MM.1S (cell line): ENCODE results near the gene SEPTIN5.
A peak's percentile ranks its signal among the peaks of the same experiment; 100 is the strongest.
"Not testable (repeated sequence)": the region's sequence is repeated elsewhere in the genome, so short reads cannot be mapped to it uniquely, and the experiment has no call there.

Source experiments
- DNase-seq: peaks from one replicate; pipeline ENCODE4 v3.0.0-alpha.2; 2015
- H2AFZ ChIP-seq: fragments of 300-600 bp; sonication (generic); 2 replicates; pipeline ENCODE4 v1.6.0; 2016; ENCODE audit warnings: antibody characterized with exemption, low read length
- H3F3A ChIP-seq: fragments of 300-600 bp; sonication (generic); 2 replicates; pipeline ENCODE4 v1.6.1; 2016; ENCODE audit warnings: mild to moderate bottlenecking, antibody characterized with exemption, low read length, moderate library complexity, mixed read lengths; ENCODE audit not compliant: insufficient read depth
- H3K27ac ChIP-seq: fragments of 300-600 bp; sonication (generic); 2 replicates; pipeline ENCODE4 v1.5.1; 2016; ENCODE audit warnings: mild to moderate bottlenecking, low read length
- H3K27me3 ChIP-seq: fragments of 300-600 bp; sonication (generic); replicated peaks from 2 replicates; pipeline ENCODE4 v1.6.0; 2016; ENCODE audit warnings: low read length; ENCODE audit not compliant: insufficient read depth
- H3K36me3 ChIP-seq: fragments of 300-600 bp; sonication (generic); replicated peaks from 2 replicates; pipeline ENCODE4 v1.6.1; 2016; ENCODE audit warnings: mild to moderate bottlenecking, low read length, mixed read lengths; ENCODE audit not compliant: insufficient read depth
- H3K4me1 ChIP-seq: fragments of 300-600 bp; sonication (generic); 2 replicates; pipeline ENCODE4 v1.6.1; 2016; ENCODE audit warnings: low read length, mixed read lengths
- H3K4me2 ChIP-seq: fragments of 300-600 bp; sonication (generic); 2 replicates; pipeline ENCODE4 v1.6.0; 2016; ENCODE audit warnings: low read depth, low read length
- H3K4me3 ChIP-seq: fragments of 300-600 bp; sonication (generic); 2 replicates; pipeline ENCODE4 v1.5.1; 2016; ENCODE audit warnings: low read length, mixed read lengths
- H3K79me2 ChIP-seq: fragments of 300-600 bp; sonication (generic); 2 replicates; pipeline ENCODE4 v1.6.1; 2016; ENCODE audit warnings: mixed run types, low read length, mixed read lengths
- H3K9ac ChIP-seq: fragments of 300-600 bp; sonication (generic); 2 replicates; pipeline ENCODE4 v1.6.1; 2016; ENCODE audit warnings: low read length, mixed read lengths
- H3K9me2 ChIP-seq: fragments of 300-600 bp; sonication (generic); replicated peaks from 2 replicates; pipeline ENCODE4 v1.6.1; 2016; ENCODE audit warnings: mild to moderate bottlenecking, low read length, mixed read lengths; ENCODE audit not compliant: insufficient read depth
- H3K9me3 ChIP-seq: fragments of 300-600 bp; sonication (generic); replicated peaks from 2 replicates; pipeline ENCODE4 v1.6.1; 2016; ENCODE audit warnings: mild to moderate bottlenecking, low read length, mixed read lengths; ENCODE audit not compliant: insufficient read depth
- H4K20me1 ChIP-seq: fragments of 300-600 bp; sonication (generic); 2 replicates; pipeline ENCODE4 v1.6.1; 2016; ENCODE audit warnings: mild to moderate bottlenecking, low read length, moderate library complexity, mixed read lengths; ENCODE audit not compliant: insufficient read depth
- EZH2 ChIP-seq: fragments of 300-600 bp; sonication (generic); optimal IDR thresholded peaks from 2 replicates; pipeline ENCODE3; 2017; ENCODE audit warnings: low read depth, mild to moderate bottlenecking, antibody characterized with exemption, low read length, mixed read lengths
- EZH2phosphoT487 ChIP-seq: fragments of 300-600 bp; sonication (generic); IDR thresholded peaks from 2 replicates; pipeline ENCODE4 v1.6.1; 2018; ENCODE audit warnings: antibody characterized with exemption, low read length
- TF ChIP-seq, protein P1 (sequence below): fragments of 300-600 bp; sonication (generic); IDR thresholded peaks from 2 replicates; pipeline ENCODE4 v1.5.1; 2016; ENCODE audit warnings: antibody characterized with exemption, low read length, mixed read lengths

Gene SEPTIN5

DNA sequence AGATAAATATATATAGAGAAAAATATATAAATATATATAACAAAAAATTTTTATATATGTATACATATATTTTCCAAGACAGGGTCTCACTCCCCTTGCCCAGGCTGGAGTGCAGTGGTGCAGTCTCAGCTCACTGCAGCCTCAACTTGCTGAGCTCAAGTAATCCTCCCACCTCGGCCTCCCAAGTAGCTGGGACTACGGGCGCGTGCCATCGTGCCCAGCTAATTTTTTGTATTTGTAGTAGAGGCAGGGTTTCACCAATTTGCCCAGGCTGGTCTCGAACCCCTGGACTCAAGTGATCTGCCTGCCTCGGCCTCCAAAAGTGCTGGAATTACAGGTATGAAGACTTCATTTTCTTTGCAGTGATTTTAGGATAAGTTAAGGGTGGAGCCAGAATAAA is 38.9 kb upstream of the SEPTIN5 start:
- TF ChIP-seq, protein P1, sequence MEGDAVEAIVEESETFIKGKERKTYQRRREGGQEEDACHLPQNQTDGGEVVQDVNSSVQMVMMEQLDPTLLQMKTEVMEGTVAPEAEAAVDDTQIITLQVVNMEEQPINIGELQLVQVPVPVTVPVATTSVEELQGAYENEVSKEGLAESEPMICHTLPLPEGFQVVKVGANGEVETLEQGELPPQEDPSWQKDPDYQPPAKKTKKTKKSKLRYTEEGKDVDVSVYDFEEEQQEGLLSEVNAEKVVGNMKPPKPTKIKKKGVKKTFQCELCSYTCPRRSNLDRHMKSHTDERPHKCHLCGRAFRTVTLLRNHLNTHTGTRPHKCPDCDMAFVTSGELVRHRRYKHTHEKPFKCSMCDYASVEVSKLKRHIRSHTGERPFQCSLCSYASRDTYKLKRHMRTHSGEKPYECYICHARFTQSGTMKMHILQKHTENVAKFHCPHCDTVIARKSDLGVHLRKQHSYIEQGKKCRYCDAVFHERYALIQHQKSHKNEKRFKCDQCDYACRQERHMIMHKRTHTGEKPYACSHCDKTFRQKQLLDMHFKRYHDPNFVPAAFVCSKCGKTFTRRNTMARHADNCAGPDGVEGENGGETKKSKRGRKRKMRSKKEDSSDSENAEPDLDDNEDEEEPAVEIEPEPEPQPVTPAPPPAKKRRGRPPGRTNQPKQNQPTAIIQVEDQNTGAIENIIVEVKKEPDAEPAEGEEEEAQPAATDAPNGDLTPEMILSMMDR = no peak
- TF ChIP-seq EZH2 (no peak), EZH2phosphoT487 (no peak)
- no peak overlapping the region for H2AFZ ChIP-seq
- H3K27me3 ChIP-seq = peaks cover 25% of the 10 kb centered on the region
- no peak overlapping the region for H3K4me3 ChIP-seq
- H3K9ac ChIP-seq = no peak overlapping the region
- H3K36me3 ChIP-seq = no peaks in the 10 kb centered on the region
- H3F3A ChIP-seq = no peaks in the 10 kb centered on the region
- no peak overlapping the region for H3K27ac ChIP-seq
- no peaks in the 10 kb centered on the region for H3K4me1 ChIP-seq
- no peaks in the 10 kb centered on the region for H3K9me3 ChIP-seq
- no peak for DNase-seq
- no peak overlapping the region for H3K4me2 ChIP-seq
- no peaks in the 10 kb centered on the region for H4K20me1 ChIP-seq
- no peaks in the 10 kb centered on the region for H3K9me2 ChIP-seq
- H3K79me2 ChIP-seq = no peaks in the 10 kb centered on the region

DNA sequence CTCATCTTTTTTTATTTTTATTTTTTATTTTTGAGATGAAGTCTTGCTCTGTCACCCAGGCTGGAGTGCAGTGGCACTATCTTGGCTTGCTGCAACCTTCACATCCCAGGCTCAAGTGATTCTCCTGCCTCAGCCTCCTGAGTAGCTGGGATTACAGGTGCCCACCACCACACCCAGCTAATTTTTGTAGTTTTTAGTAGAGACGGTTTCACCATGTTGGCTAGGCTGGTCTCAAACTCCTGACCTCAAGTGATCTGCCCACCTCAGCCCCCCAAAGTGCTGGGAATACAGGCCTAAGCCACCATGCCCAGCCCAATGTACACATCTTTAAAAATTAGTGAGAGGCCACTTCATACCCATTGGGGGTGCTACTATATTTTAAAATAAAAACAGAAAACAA is 37.9 kb upstream of the SEPTIN5 start:
- not testable (repeated sequence) for H3K79me2 ChIP-seq, H3K27ac ChIP-seq, H3K9me3 ChIP-seq, H3K9ac ChIP-seq, H2AFZ ChIP-seq, H3K4me2 ChIP-seq, H3K4me3 ChIP-seq, H3K36me3 ChIP-seq, DNase-seq, H4K20me1 ChIP-seq, H3F3A ChIP-seq, H3K9me2 ChIP-seq, H3K4me1 ChIP-seq
- H3K27me3 ChIP-seq = peaks cover 29% of the 10 kb centered on the region

DNA sequence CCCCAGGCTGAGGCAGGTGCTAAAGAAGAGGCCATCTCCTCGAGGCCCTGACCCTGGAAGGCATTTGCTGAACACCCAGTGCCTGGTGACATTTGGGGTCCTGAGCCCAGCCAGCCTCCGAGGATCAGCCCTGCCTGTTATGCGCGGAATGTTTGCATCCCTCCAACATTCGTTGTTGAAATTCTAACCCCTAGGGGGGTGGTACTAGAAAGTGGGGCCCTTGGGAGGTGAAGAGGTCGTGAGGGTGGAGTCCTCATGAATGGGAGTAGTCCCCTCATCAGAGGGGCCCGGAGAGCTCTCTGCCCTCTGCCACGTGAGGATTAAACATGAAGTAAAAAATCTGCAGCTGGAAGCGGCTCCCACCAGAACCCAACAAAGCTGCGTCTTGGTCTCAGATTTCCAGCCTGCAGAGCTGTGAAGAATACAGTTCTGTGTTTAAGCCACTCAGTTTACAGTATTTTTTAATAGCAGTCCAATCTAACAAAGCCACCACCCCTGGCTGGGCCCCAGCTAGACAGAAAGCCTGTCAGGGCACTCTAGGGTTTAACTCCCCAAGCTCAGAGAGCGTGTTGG is 35.3 kb upstream of the SEPTIN5 start:
- Histone ChIP-seq H3K9me2 (no peaks in the 10 kb centered on the region), H3K4me2 (no peak overlapping the region), H3F3A (no peaks in the 10 kb centered on the region), H3K4me1 (no peaks in the 10 kb centered on the region), H3K9ac (no peak overlapping the region), H3K9me3 (no peaks in the 10 kb centered on the region), H3K27me3 (peaks cover 41% of the 10 kb centered on the region), H3K27ac (no peak overlapping the region), H2AFZ (no peak overlapping the region), H3K79me2 (no peaks in the 10 kb centered on the region), H3K4me3 (no peak overlapping the region), H4K20me1 (no peaks in the 10 kb centered on the region), H3K36me3 (no peaks in the 10 kb centered on the region)
- TF ChIP-seq, protein P1 = no peak
- TF ChIP-seq EZH2 (no peak), EZH2phosphoT487 (no peak)
- DNase-seq = no peak

DNA sequence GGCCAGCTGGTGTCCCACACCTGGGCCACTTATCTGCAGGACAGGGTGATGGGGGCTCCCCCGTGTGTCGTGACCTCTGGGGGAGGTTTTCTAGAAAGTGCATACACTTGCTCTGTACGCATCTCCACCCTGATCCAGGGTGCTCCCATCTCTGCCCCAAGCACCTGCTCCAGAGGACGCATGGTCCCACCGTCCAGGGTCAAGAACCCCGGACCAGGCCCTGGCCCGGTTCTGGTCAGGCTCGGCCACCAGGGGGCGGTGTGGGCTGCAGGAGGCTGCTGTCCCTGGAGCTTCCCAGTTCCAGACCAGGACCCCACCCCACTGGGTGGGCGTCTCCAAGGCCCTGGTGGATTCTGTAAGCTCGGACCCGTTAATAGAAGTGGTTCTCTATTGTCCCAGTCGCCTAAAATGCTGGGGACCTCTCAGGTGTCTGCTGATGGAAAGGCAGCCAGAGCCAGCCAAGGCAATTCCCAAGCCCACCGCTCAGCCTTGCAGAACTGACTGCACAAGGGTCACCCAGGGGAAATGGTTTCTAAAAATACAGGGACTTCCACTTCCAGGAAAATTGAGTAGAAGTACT is 34.7 kb upstream of the SEPTIN5 start:
- no peaks in the 10 kb centered on the region for H3K79me2 ChIP-seq
- no peak overlapping the region for H3K4me2 ChIP-seq
- no peak overlapping the region for H3K9ac ChIP-seq
- no peaks in the 10 kb centered on the region for H3K4me1 ChIP-seq
- peaks cover 41% of the 10 kb centered on the region for H3K27me3 ChIP-seq
- H3K9me2 ChIP-seq = no peaks in the 10 kb centered on the region
- H3K9me3 ChIP-seq = no peaks in the 10 kb centered on the region
- TF ChIP-seq, protein P1 = peak; percentile 63
- TF ChIP-seq EZH2 = no peak
- no peak for TF ChIP-seq EZH2phosphoT487
- no peaks in the 10 kb centered on the region for H3F3A ChIP-seq
- no peaks in the 10 kb centered on the region for H4K20me1 ChIP-seq
- no peaks in the 10 kb centered on the region for H3K36me3 ChIP-seq
- H3K27ac ChIP-seq = no peak overlapping the region
- H3K4me3 ChIP-seq = no peak overlapping the region
- DNase-seq = no peak
- no peak overlapping the region for H2AFZ ChIP-seq
